ENCODE results near the gene MGST3.
A peak's percentile ranks its signal among the peaks of the same experiment; 100 is the strongest.
"Not testable (repeated sequence)": the region's sequence is repeated elsewhere in the genome, so short reads cannot be mapped to it uniquely, and the experiment has no call there.

MGST3 gene

GRCh38 chr1:165629151-165629550 is 1.9 kb upstream of the MGST3 start:
- no peak for DNase-seq (ENCODE audit: low read depth in 2 of 2)

GRCh38 chr1:165629848-165630628 is 996 bp upstream of the MGST3 start:
- DNase-seq (ENCODE audit: low read depth in 2 of 2), result no peak

DNA sequence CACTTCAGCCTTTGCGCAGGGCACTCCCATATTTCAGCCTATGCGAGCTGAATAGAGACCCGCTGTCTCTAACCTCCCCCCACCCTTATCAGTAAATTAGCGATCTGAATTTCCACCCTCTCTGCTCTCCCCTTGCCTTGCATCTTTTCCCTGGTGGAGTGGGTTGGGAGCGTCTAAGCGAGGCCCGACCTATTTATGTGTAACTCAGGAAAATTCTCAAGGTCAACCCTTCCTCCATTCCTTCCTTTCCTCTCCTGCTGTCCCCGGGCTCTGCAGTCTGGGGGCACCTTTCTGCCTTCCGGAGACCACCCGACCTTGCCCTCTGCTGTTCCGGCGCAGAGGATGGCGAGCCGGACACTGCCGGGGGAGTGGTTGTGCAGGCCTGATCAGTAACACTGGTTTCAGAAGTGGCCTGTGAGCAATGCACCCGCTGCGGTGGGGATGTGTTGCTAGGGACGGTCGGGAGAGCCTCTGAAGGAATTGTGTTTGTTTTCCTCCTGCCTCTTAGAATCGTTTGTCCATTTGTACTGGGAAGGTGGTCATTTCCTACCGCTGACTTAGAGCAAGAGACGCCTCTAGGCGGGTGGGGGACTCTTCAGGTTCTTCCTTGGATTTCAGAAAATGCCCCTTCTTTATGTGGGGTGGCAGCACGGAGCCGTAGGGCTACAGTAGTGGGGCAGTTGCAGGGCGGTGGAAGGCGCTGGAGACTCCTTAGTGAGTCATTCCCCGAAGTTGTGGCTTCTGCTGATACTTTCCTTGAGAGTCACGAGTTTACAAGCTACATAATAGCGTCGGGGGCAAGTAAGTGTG is 513 bp downstream of the MGST3 start:
- DNase-seq (ENCODE audit: low read depth in 2 of 2), result peak; percentile 10 to 33

DNA sequence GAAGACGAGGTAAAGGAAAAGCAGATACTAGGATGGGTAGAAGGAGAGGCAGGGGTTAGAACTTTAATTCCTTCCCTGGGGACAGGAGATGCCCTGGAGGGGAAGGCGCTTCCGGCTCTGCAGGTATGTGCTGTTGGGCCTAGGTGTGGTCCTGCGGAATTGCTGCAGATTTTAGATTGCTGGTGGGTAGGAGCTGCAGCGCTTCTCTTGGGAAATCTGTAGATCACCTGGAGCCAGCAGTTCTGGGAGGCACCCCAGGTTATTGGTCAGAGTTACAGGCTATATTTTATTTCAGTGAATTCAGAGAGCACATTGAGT is 1.1 kb downstream of the MGST3 start:
- DNase-seq (ENCODE audit: low read depth in 2 of 2), result no peak

- no peak for DNase-seq (ENCODE audit: low read depth in 2 of 2)
Measured at GRCh38 chr1:165632491-165632890, 1.5 kb downstream of the MGST3 start.

DNA sequence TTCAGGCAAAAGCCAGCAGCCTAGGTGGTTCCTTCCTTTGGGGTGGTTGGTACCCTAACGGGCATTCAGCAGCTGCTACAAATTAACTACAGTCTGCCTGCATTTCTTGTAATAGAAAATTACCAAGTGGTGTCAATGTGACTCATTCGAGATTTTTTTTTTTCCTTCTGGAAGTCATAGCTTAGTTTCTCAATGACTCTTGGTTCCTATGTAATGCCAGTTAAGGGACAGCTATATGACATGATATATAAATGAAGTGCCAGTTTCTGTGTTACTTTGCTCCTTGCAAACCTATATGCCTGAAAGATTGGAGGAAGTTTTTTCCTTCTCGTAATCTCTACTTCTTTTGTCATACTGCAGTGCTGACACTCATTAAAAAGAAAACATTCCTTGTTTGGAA is 2.6 kb downstream of the MGST3 start:
- DNase-seq (ENCODE audit: low read depth in 2 of 2), result no peak

- DNase-seq (ENCODE audit: low read depth in 2 of 2), result no peak
Measured at GRCh38 chr1:165634154-165634921, 3.3 kb downstream of the MGST3 start.

GRCh38 chr1:165635329-165635728 is 4.3 kb downstream of the MGST3 start:
- DNase-seq (ENCODE audit: low read depth in 2 of 2), result no peak

DNA sequence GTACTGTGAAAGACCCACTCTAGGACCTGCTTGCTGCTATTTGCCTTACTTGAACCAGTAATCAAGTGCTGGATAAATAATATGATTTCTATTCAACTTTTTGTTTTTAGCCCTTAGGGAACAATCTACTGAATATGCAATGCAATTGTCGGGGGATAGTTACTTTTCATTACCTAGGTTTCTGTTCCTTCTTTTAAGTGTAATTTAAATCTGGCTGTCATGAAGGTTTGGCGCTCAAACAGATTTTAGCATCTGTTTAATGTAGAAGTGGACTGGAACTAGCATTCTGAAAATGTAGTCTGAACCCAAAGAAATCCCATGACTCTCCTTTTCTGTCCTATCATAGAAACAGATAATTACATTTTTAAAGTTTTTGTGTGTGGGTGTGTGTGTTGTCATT is 4.8 kb downstream of the MGST3 start:
- DNase-seq (ENCODE audit: low read depth in 2 of 2), result no peak

- DNase-seq (ENCODE audit: low read depth in 2 of 2), result no peak
Measured at GRCh38 chr1:165637427-165637826, 6.4 kb downstream of the MGST3 start.

DNA sequence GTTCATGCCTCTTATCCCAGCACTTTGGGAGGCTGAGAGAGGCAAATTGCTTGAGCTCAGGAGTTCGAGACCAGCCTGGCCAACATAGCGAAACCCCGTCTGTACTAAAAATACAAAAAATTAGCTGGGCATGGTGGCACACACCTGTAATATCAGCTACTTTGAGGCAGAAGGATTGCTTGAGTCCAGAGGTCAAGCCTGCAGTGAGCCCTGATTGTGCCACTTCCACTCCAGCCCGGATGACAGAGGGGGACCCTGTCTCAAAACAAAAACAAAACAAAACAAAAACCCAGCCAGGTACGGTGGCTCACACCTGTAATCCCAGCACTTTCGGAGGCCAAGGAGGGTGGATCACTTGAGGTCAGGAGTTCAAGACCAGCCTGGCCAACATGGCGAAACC is 7.2 kb downstream of the MGST3 start:
- not testable (repeated sequence) for DNase-seq (ENCODE audit: low read depth in 2 of 2)

- no peak for DNase-seq (ENCODE audit: low read depth in 2 of 2)
Measured at GRCh38 chr1:165639821-165640623, 9.0 kb downstream of the MGST3 start.

- DNase-seq (ENCODE audit: low read depth in 2 of 2), result no peak
Measured at GRCh38 chr1:165641231-165641987, 10.4 kb downstream of the MGST3 start.

GRCh38 chr1:165644064-165644735 is 13.2 kb downstream of the MGST3 start:
- DNase-seq (ENCODE audit: low read depth in 2 of 2), result no peak

DNA sequence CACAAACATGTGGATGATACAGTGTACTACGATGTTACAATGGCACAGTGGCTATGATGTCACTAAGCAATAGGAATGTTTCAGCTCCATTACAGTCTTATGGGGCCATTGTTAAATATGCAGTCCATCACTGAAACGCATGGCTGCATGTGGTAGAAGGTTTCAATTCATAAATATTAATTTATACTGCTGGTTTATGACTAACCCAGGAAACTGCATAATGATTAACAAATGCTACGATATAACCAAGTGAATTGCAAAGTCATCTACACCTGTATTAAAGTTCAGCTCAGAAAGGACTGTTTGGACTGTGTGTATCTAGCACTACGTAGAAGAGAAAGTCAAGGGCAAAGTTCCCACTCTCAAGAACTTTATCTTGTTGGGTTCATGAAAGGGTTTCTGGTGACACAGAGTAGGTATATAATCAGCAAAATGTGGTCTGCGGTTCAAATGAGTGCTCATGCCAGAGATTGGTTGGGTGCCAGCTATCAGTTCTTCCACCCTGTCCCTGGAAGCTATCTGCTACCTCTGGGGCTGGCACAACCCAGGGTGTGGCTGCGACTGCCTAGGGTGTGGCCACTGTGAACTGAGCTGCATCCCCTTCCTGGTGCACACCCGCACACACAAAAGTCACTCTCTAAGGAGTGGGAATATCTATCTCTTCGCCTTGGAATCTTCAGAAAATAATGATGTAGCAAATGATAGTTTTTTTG is 14.8 kb downstream of the MGST3 start:
- no peak for DNase-seq (ENCODE audit: low read depth in 2 of 2)

DNA sequence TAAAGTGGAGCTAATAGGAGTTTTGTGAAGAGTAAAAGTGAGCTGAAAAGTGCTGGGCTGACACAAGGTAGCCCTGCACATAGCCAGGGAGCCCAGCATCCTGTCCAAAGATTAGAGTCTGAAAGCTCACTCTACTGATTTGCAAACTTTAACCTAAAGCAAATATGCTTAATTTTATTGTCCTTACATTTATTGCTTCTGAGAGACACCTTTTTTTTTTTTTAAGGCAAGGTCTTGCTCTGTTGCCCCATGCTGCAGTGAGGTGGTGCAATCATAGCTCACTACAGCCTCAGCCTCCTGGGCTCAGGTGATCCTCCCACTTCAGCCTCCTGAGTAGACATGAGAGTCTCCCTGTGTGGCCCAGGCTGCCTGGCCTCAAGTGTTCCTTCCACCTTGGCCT is 16.5 kb downstream of the MGST3 start:
- DNase-seq (ENCODE audit: low read depth in 2 of 2), result no peak

GRCh38 chr1:165647970-165648369 is 16.9 kb downstream of the MGST3 start:
- no peak for DNase-seq (ENCODE audit: low read depth in 2 of 2)

DNA sequence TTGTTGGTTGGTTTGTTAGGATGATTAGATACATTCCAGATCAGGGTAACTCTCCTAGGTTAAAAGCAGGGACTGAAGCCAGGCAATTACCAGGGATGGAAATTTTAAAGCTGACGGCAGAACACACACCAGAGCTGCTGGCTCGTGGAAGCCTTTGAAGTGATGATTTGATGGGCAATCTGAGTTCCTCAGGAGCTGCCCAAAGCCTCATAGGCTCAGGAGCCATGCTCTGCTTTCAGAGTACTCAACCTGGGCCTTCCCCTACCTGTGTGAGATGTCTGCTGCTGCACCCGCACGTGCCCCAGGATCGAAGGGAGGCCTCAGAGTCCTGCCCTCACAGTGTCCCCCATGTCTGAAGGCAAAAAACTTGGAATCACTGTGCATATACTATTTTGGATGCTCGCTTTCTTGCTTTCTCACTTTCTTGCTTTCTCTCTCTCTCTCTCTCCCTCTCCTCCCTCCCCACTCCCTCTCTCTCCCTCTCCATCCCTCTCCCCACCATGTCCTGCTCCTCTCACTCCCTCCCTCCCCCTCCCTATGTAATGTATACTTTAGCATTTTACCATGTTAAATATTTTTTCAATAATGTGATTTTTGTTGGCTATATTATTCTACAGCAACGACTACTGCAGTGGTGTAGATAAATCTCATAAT is 18.0 kb downstream of the MGST3 start:
- DNase-seq (ENCODE audit: low read depth in 2 of 2), result no peak

GRCh38 chr1:165650981-165651625 is 20.1 kb downstream of the MGST3 start:
- DNase-seq (ENCODE audit: low read depth in 2 of 2), result no peak

Measured in stimulated activated CD8-positive, alpha-beta memory T cell treated with anti-CD3 and anti-CD28 coated beads, Interleukin-7, amount 100 ng/mL, for 4 hours (primary cell).